HG03039 (cell line): ENCODE results near the gene GRK1.
"Not testable (repeated sequence)": the region's sequence is repeated elsewhere in the genome, so short reads cannot be mapped to it uniquely, and the experiment has no call there.

ENCODE experiments used
- ATAC-seq: cut with Tn5 transposase; IDR thresholded peaks from one replicate; pipeline ENCODE4 v1.9.1; 2021; ENCODE audit warnings: mild to moderate bottlenecking, moderate library complexity; ENCODE audit not compliant: unreplicated experiment

GRK1 gene

GRCh38 chr13:113740286-113740556, 73.2 kb downstream of the GRK1 start:
- ATAC-seq: no peak

- no peak for ATAC-seq
These were observed 73.6 kb downstream of the GRK1 start for GRCh38 chr13:113740661-113741060.

- ATAC-seq: no peak
These were observed 74.2 kb downstream of the GRK1 start for GRCh38 chr13:113741191-113741668.

GRCh38 chr13:113742000-113742441, 75.0 kb downstream of the GRK1 start:
- ATAC-seq: no peak

GRCh38 chr13:113742445-113743120, 75.6 kb downstream of the GRK1 start:
- ATAC-seq: no peak

- ATAC-seq: no peak
These were observed 76.6 kb downstream of the GRK1 start for GRCh38 chr13:113743366-113744195.

- ATAC-seq: no peak
These were observed 77.4 kb downstream of the GRK1 start for GRCh38 chr13:113744197-113745000.

- ATAC-seq: no peak
These were observed 78.0 kb downstream of the GRK1 start for GRCh38 chr13:113745059-113745458.

GRCh38 chr13:113745500-113746142, 78.6 kb downstream of the GRK1 start:
- not testable (repeated sequence) for ATAC-seq

- ATAC-seq: no peak
These were observed 79.1 kb downstream of the GRK1 start for GRCh38 chr13:113746143-113746525.

GRCh38 chr13:113746671-113747070, 79.7 kb downstream of the GRK1 start:
- ATAC-seq: no peak

GRCh38 chr13:113747291-113747833, 80.3 kb downstream of the GRK1 start:
- ATAC-seq: no peak

- no peak for ATAC-seq
These were observed 81.3 kb downstream of the GRK1 start for GRCh38 chr13:113748101-113748861.

GRCh38 chr13:113748862-113749451, 81.9 kb downstream of the GRK1 start:
- no peak for ATAC-seq

- ATAC-seq: no peak
These were observed 82.5 kb downstream of the GRK1 start for GRCh38 chr13:113749507-113749906.

GRCh38 chr13:113749967-113750366, 82.9 kb downstream of the GRK1 start:
- no peak for ATAC-seq

- ATAC-seq: no peak
These were observed 83.8 kb downstream of the GRK1 start for GRCh38 chr13:113750554-113751399.

- no peak for ATAC-seq
These were observed 84.5 kb downstream of the GRK1 start for GRCh38 chr13:113751491-113751890.
